Measurements from ENCODE around the gene GTF2H2. TPM values are rescaled to one million over a fixed set of nuclear protein-coding genes. Genes with fewer than 3 reads are reported as not detected.
"Not testable (repeated sequence)": the region's sequence is repeated elsewhere in the genome, so short reads cannot be mapped to it uniquely, and the experiment has no call there.

GTF2H2 gene
- polyA plus RNA-seq, 1 donor (not counting 4 experiments of a cell fraction or from before 2014, with no cell fraction given): 28.7 TPM

DNA sequence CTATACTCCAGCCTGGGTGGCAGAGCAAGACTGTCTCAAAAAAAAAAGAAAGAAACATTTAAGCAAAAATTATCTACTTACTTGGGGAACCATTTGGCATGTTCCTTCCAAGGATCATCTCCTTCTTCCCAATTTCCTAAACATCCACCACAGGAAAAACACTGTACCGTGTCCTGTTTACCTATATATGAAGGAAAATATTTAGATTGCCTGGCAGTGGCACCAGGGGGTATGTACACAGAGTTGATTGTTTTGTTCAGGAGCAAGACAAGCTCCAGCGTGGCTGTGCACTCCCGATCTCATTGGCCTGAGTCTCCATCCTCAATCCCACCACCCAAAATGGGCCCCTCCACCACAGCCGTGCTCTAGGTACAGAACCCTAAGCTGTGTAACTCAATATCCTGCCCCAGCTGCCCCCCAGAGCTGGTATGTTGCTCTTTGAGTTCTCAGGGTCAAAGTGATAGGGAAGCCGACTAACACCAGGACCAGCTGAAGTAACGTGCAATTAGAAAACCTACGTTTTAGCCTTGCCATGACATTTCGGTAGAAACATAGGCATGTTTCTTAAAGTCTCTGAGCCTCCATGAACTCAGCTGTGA, 56.2 kb downstream of the GTF2H2 start:
- dilution Hi-C loops (cut with MboI; ENCODE audit: extremely low pct_ligation_motif_present, low sequenced_read_pairs): no loop called here
- TF ChIP-seq EZH2 (IDR thresholded peaks at IDR 0.05; ENCODE audit: low read length) (no peak), CTCF (optimal IDR thresholded peaks at IDR 0.05 in 1 of 3, IDR thresholded peaks at IDR 0.05 in 1 of 3, conservative IDR thresholded peaks at IDR 0.05 in 1 of 3; ENCODE audit: extremely low read depth in 1 of 3, insufficient read depth in 2 of 3, low read length in 3 of 3) (no peak)
- H3K9ac ChIP-seq (ENCODE audit: control insufficient read depth, extremely low read depth, insufficient read depth, low read length): no peak overlapping the region

GRCh38 chr5:71006983-71007382, 60.5 kb downstream of the GTF2H2 start:
- H3K27me3 ChIP-seq (ENCODE audit: control insufficient read depth, extremely low read depth, insufficient read depth, low read length); H3K9me1 ChIP-seq (ENCODE audit: control insufficient read depth, extremely low read depth, insufficient read depth, low read length); H3K36me3 ChIP-seq (ENCODE audit: control insufficient read depth in 2 of 2, extremely low read depth in 1 of 2, insufficient read depth in 2 of 2, low read length in 2 of 2); H3K4me2 ChIP-seq (ENCODE audit: control insufficient read depth, extremely low read depth, insufficient read depth, low read depth, low read length); H3K9ac ChIP-seq (ENCODE audit: control insufficient read depth, extremely low read depth, insufficient read depth, low read length); H3K9me3 ChIP-seq (ENCODE audit: control insufficient read depth, low read depth, low read length); H3K79me2 ChIP-seq (ENCODE audit: control insufficient read depth, insufficient read depth, low read length); H4K20me1 ChIP-seq (ENCODE audit: control insufficient read depth, extremely low read depth, insufficient read depth, low read length); dilution Hi-C loops (cut with MboI; ENCODE audit: extremely low pct_ligation_motif_present, low sequenced_read_pairs); H3K4me3 ChIP-seq (ENCODE audit: control insufficient read depth in 2 of 3, extremely low read depth in 1 of 3, insufficient read depth in 2 of 3, low read depth in 1 of 3, low read length in 3 of 3); FAIRE-seq; H3K27ac ChIP-seq (ENCODE audit: control insufficient read depth, insufficient read depth, low read length); DNase-seq (ENCODE audit: low read depth, low spot score); H3K4me1 ChIP-seq (ENCODE audit: control insufficient read depth, extremely low read depth, insufficient read depth, low read length); H2AFZ ChIP-seq (ENCODE audit: control insufficient read depth, low read length): not testable (repeated sequence)

More for the DNA sequence above, 56.2 kb downstream of the GTF2H2 start:
- no peak for DNase-seq (ENCODE audit: low read depth, low spot score)
- no peaks in the 10 kb centered on the region for H3K79me2 ChIP-seq (ENCODE audit: control insufficient read depth, insufficient read depth, low read length)
- H3K9me3 ChIP-seq (ENCODE audit: control insufficient read depth, low read depth, low read length): no peaks in the 10 kb centered on the region
- H3K9me1 ChIP-seq (ENCODE audit: control insufficient read depth, extremely low read depth, insufficient read depth, low read length): no peaks in the 10 kb centered on the region
- H3K27me3 ChIP-seq (ENCODE audit: control insufficient read depth, extremely low read depth, insufficient read depth, low read length): no peaks in the 10 kb centered on the region
- H3K4me3 ChIP-seq (ENCODE audit: control insufficient read depth in 2 of 3, extremely low read depth in 1 of 3, insufficient read depth in 2 of 3, low read depth in 1 of 3, low read length in 3 of 3): no peak overlapping the region
- no peaks in the 10 kb centered on the region for H3K36me3 ChIP-seq (ENCODE audit: control insufficient read depth in 2 of 2, extremely low read depth in 1 of 2, insufficient read depth in 2 of 2, low read length in 2 of 2)
- no peak overlapping the region for H3K4me2 ChIP-seq (ENCODE audit: control insufficient read depth, extremely low read depth, insufficient read depth, low read depth, low read length)
- no peak overlapping the region for H2AFZ ChIP-seq (ENCODE audit: control insufficient read depth, low read length)
- no peak for FAIRE-seq
- H3K27ac ChIP-seq (ENCODE audit: control insufficient read depth, insufficient read depth, low read length): no peak overlapping the region
- H4K20me1 ChIP-seq (ENCODE audit: control insufficient read depth, extremely low read depth, insufficient read depth, low read length): no peaks in the 10 kb centered on the region
- H3K4me1 ChIP-seq (ENCODE audit: control insufficient read depth, extremely low read depth, insufficient read depth, low read length): no peaks in the 10 kb centered on the region

Other genes with a start within 250 kb of the GTF2H2 start
- 2.2 to 5.5 TPM (median 4.1 TPM) in 3 replicates for gene SERF1A, start 167.0 kb downstream of the GTF2H2 start, polyA plus RNA-seq
- gene SMN1, start 142.6 kb downstream of the GTF2H2 start, polyA plus RNA-seq: 25.0 to 39.5 TPM (median 32.3 TPM) in 3 replicates
- gene NAIP, start 42.3 kb downstream of the GTF2H2 start, polyA plus RNA-seq: 0.53 to 1.7 TPM (median 1.4 TPM) in 3 replicates

Measured in keratinocyte (primary cell).